Brain microvascular endothelial cell (primary cell): ENCODE results near the gene OMG.

ENCODE experiments used
- DNase-seq: peaks from one replicate; pipeline ENCODE4 v3.0.0-alpha.2; 2020
- H3K27ac ChIP-seq: fragments of 250-450 bp; sonication (Bioruptor Pico); 2 replicates; pipeline ENCODE4 v1.5.1; 2020; ENCODE audit warnings: mild to moderate bottlenecking, moderate library complexity
- H3K27me3 ChIP-seq: fragments of 250-450 bp; sonication (Bioruptor Pico); replicated peaks from 2 replicates; pipeline ENCODE4 v1.5.1; 2020; ENCODE audit warnings: mild to moderate bottlenecking
- H3K36me3 ChIP-seq: fragments of 250-450 bp; sonication (Bioruptor Pico); replicated peaks from 2 replicates; pipeline ENCODE4 v1.5.1; 2020; ENCODE audit warnings: mild to moderate bottlenecking
- H3K4me3 ChIP-seq: 2 replicates; pipeline ENCODE4 v1.5.1; 2011; ENCODE audit warnings: low read depth, mild to moderate bottlenecking, control low read depth, low read length, moderate library complexity
- CTCF ChIP-seq: IDR thresholded peaks from 2 replicates; pipeline ENCODE4 v1.5.1; 2011; ENCODE audit warnings: low read depth, mild to moderate bottlenecking, moderate library complexity, low read length, control low read depth, inconsistent platforms; ENCODE audit errors: missing control alignments
- in situ Hi-C: cut with HindIII; loops from 2 replicates; pipeline ENCODE4 v1.10.0; 2017; ENCODE audit warnings: low sequenced_read_pairs, low pct_ligation_motif_present

OMG gene

GRCh38 chr17:31279401-31279800 is 17.6 kb downstream of the OMG start:
- TF ChIP-seq CTCF: no peak
- H3K27me3 ChIP-seq: no peaks in the 10 kb centered on the region
- in situ Hi-C loops: no loop called here
- DNase-seq: no peak
- H3K4me3 ChIP-seq: no peak overlapping the region
- H3K36me3 ChIP-seq: peaks cover under 1% of the 10 kb centered on the region
- no peak overlapping the region for H3K27ac ChIP-seq

GRCh38 chr17:31275116-31275515 is 21.9 kb downstream of the OMG start:
- in situ Hi-C loops: no loop called here
- no peak overlapping the region for H3K27ac ChIP-seq
- H3K27me3 ChIP-seq: no peaks in the 10 kb centered on the region
- TF ChIP-seq CTCF: no peak
- DNase-seq: no peak
- peaks cover 3% of the 10 kb centered on the region for H3K36me3 ChIP-seq
- H3K4me3 ChIP-seq: no peak overlapping the region

- DNase-seq: no peak
- Histone ChIP-seq H3K27ac (no peak overlapping the region), H3K4me3 (no peak overlapping the region), H3K36me3 (peaks cover 3% of the 10 kb centered on the region), H3K27me3 (no peaks in the 10 kb centered on the region)
- in situ Hi-C loops: no loop called here
- TF ChIP-seq CTCF: no peak
Measured at GRCh38 chr17:31274252-31274651, 22.8 kb downstream of the OMG start.

- no peak for DNase-seq
- peaks cover 3% of the 10 kb centered on the region for H3K36me3 ChIP-seq
- in situ Hi-C loops: no loop called here
- no peak overlapping the region for H3K27ac ChIP-seq
- no peak for TF ChIP-seq CTCF
- no peak overlapping the region for H3K4me3 ChIP-seq
- no peaks in the 10 kb centered on the region for H3K27me3 ChIP-seq
Measured at GRCh38 chr17:31273516-31273915, 23.5 kb downstream of the OMG start.

- no peak overlapping the region for H3K27ac ChIP-seq
- no peak for TF ChIP-seq CTCF
- peaks cover 3% of the 10 kb centered on the region for H3K36me3 ChIP-seq
- H3K4me3 ChIP-seq: no peak overlapping the region
- DNase-seq: no peak
- in situ Hi-C loops: no loop called here
- H3K27me3 ChIP-seq: no peaks in the 10 kb centered on the region
Measured at GRCh38 chr17:31272803-31273202, 24.2 kb downstream of the OMG start.

- DNase-seq: no peak
- in situ Hi-C loops: no loop called here
- no peak for TF ChIP-seq CTCF
- Histone ChIP-seq H3K27me3 (no peaks in the 10 kb centered on the region), H3K4me3 (no peak overlapping the region), H3K36me3 (peaks cover 3% of the 10 kb centered on the region), H3K27ac (no peak overlapping the region)
Measured at GRCh38 chr17:31272236-31272635, 24.8 kb downstream of the OMG start.
